GM18502 (cell line): ENCODE data around the gene SEZ6L2.
"Not testable (repeated sequence)": the region's sequence is repeated elsewhere in the genome, so short reads cannot be mapped to it uniquely, and the experiment has no call there.

ENCODE experiments used
- ATAC-seq: cut with Tn5 transposase; IDR thresholded peaks from one replicate; pipeline ENCODE4 v1.9.1; 2021; ENCODE audit warnings: mild to moderate bottlenecking; ENCODE audit not compliant: unreplicated experiment, poor library complexity

The SEZ6L2 gene

DNA sequence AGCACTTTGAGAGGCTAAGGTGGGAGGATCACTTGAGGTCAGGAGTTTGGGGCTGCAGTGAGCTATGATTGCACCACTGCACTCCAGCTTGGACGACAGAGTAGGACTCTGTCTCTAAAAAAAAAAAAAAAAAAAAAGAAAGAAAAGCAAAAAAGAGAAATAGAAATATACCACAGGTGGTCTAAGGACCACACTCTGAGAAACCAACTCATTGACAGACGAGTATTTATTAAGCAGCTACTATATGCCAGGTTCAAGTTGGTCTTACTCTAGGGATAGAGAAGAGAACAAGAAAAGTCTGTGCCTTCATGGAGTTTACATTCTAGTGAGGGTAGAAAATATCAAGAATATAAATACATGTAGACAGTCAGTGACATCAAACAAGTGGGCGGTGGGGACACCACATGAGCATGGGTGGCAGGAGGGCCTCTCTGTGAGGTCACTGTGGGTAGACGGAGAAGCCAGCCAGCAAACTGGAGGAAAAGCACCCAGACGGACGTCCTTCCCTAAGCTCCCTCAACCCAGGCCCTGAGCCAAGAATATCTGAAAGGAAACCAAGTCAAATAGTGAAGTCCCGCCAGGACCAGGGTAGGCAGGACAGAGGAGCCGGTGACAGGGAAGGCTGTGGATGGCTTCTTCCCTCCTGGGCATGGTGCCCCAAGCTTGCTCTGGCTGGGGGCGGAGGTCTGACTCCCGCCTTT lies 41.1 kb downstream of the SEZ6L2 start:
- no peak for ATAC-seq

GRCh38 chr16:29857133-29857760 lies 42.1 kb downstream of the SEZ6L2 start:
- no peak for ATAC-seq

DNA sequence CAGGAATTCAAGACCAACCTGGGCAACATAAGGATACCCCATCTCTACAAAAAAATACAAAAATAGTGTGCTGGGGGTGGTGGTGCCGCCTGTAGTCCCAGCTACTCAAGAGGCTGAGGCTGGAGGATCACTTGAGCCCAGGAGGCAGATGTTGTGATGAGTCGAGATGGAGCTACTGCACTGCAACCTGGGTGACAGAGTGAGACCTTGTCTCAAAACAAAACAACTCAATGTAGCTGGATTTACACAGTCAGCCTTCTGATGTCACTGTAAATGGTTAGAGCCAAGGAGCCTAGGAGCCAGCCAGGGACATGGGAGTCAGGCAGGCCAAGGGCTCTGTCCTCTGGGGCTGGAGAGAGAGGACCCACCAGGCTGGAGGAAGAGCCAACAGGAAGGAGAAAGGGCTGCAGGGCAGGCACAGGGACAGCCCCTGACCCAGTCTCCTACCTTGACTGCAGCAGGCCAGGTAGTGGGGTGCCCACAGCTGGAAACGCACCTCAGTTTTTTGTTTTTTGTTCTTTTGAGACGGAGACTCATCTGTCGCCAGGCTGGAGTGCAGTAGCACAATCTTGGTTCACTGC lies 44.7 kb downstream of the SEZ6L2 start:
- no peak for ATAC-seq

GRCh38 chr16:29852654-29853053 lies 46.7 kb downstream of the SEZ6L2 start:
- ATAC-seq, result no peak

DNA sequence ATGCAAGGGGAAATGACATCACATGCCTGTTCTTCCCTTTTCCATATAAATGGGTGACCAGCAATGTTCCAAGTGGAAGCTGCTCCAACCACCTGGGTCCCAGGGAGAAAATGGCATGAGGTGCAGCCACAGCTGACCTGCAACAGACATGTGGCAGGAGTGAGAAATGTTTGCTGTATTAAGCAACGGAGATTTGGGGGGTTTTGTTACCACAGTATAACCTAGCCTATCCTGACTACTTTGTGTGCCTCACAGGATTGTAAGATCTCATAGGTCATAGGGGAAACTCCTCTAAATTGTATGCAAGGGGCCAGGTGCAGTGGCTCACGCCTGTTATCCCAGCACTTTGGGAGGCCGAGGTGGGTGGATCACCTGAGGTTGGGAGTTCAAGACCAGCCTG lies 48.4 kb downstream of the SEZ6L2 start:
- no peak for ATAC-seq

DNA sequence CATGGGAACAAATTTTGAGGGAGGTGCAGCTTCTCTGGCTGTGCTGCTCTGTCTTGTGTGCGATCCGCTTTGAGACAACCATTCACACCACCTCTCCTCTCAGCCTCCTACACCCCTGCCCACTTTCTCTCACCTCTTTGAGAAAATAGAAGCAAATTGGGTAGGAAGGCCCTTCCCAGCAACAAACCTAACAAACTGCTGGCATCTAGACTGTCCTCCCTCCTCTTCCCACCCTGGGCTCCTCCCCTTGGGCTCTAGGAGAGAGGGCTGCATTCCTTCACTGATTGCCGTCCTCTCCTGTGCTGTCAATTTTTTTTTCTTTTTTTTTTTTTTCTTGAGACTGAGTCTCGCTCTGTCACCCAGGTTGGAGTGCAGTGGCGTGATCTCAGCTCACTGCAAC lies 49.8 kb downstream of the SEZ6L2 start:
- no peak for ATAC-seq

- ATAC-seq, result no peak
Observed at GRCh38 chr16:29848420-29849297, 50.7 kb downstream of the SEZ6L2 start.

DNA sequence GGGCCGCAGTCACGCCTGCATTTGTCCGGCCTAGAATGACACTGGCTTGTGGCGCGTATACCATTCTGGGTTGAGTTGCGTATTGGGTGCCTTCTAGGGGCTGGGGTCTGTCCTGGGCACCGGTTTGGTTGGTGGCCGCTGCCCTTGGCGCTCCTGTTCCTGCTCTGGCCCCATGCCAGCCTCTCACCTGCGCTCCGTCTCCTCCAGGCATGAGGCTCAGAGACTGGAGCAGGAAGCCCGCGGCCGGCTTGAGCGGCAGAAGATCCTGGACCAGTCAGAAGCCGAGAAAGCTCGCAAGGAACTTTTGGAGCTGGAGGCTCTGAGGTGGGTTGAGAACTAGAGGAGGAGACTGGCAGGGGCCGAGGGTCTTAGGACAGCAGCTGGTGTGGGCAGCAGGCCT lies 53.7 kb downstream of the SEZ6L2 start:
- no peak for ATAC-seq

DNA sequence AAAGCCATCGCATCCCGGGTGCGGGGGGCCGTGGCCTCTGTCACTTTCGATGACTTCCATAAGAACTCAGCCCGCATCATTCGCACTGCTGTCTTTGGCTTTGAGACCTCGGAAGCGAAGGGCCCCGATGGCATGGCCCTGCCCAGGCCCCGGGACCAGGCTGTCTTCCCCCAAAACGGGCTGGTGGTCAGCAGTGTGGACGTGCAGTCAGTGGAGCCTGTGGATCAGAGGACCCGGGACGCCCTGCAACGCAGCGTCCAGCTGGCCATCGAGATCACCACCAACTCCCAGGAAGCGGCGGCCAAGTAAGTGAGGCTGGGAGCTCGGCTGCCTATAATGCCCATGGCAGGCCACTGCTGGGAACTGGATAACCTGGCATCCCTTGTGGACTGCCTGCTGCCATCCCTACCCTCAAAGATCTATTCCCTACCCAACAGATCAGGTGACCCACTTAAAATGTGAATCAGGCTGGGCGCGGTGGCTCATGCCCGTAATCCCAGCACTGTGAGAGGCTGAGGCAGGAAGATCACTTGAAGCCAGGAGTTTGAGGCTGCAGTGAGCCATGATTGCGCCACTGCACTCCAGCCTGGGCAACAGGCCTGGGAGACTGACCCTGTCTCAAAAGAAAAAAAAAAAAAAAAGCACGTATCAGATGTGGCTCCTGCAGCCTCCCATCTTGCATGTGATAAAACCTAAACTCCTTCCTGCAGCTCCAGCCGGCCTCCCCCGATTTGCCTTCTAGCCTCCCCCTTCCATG lies 54.6 kb downstream of the SEZ6L2 start:
- ATAC-seq, result no peak

DNA sequence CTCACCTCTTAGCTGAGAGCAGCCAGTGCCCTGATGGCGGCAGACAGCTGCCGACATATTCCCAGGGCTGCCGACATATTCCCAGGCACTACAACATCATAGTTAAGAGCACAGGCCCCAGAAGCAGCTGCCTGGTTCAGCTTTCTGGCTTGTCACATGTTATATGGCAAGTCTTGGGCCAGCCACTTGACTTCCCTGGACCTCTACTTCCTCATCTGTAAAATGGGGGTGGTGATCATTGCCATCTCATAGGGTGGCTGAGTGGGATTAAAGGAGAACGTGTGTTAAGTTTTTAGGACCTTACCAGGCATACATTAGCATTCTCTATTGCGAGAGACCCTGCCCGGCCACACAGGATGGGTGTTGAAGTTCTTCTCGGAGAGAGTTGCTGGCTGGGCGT lies 55.4 kb downstream of the SEZ6L2 start:
- ATAC-seq, result no peak

GRCh38 chr16:29842732-29843346 lies 56.5 kb downstream of the SEZ6L2 start:
- ATAC-seq, result no peak

GRCh38 chr16:29841631-29842030 lies 57.7 kb downstream of the SEZ6L2 start:
- no peak for ATAC-seq

GRCh38 chr16:29840240-29840639 lies 59.1 kb downstream of the SEZ6L2 start:
- ATAC-seq, result no peak

GRCh38 chr16:29839822-29840221 lies 59.5 kb downstream of the SEZ6L2 start:
- ATAC-seq, result no peak

DNA sequence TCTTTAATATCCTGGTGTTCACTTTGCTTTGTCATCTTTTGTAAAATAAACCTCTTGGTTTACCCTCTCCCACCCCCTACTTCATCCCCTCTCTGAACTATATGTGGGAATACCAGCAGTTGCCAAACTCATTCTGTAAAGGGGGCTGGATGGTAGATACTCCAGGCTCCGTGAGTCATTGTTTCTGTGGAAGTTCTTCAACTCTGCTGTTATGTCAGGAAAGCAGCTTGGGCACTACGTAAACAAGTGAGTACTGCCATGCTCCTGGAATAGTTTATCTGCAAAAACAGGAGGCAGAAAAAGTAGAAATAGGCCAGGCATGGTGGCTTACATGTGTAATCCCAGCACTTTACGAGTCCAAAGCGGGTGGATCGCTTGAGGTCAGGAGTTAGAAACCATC lies 61.5 kb downstream of the SEZ6L2 start:
- ATAC-seq, result no peak

DNA sequence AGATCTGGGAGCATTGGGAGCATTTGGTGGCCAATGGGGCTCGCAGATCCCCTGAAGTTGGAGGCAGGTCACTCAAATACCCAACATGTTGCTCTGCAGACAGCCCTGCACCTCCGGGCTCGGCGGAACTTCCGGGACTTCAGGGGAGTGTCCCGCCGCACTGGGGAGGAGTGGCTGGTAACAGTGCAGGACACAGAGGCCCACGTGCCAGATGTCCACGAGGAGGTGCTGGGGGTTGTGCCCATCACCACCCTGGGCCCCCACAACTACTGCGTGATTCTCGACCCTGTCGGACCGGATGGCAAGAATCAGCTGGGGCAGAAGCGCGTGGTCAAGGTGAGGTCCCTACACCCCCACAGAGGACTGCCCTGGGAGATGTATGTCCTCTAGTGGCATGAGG lies 62.7 kb downstream of the SEZ6L2 start:
- no peak for ATAC-seq

GRCh38 chr16:29835926-29836325 lies 63.4 kb downstream of the SEZ6L2 start:
- no peak for ATAC-seq

GRCh38 chr16:29834079-29834478 lies 65.3 kb downstream of the SEZ6L2 start:
- ATAC-seq, result no peak

GRCh38 chr16:29833219-29833618 lies 66.1 kb downstream of the SEZ6L2 start:
- ATAC-seq, result not testable (repeated sequence)

- no peak for ATAC-seq
Observed at GRCh38 chr16:29831490-29831889, 67.9 kb downstream of the SEZ6L2 start.
